GM12872 (cell line): Measurements from ENCODE around the gene RARS1.

ENCODE experiments used
- TF ChIP-seq, protein P1 (sequence below): IDR thresholded peaks from 3 replicates; pipeline ENCODE4 v1.5.1; 2011; ENCODE audit warnings: low read depth, mild to moderate bottlenecking, low read length, moderate library complexity; ENCODE audit not compliant: insufficient read depth

The RARS1 gene

GRCh38 chr5:168527756-168528295, 41.6 kb downstream of the RARS1 start:
- TF ChIP-seq, protein P1, sequence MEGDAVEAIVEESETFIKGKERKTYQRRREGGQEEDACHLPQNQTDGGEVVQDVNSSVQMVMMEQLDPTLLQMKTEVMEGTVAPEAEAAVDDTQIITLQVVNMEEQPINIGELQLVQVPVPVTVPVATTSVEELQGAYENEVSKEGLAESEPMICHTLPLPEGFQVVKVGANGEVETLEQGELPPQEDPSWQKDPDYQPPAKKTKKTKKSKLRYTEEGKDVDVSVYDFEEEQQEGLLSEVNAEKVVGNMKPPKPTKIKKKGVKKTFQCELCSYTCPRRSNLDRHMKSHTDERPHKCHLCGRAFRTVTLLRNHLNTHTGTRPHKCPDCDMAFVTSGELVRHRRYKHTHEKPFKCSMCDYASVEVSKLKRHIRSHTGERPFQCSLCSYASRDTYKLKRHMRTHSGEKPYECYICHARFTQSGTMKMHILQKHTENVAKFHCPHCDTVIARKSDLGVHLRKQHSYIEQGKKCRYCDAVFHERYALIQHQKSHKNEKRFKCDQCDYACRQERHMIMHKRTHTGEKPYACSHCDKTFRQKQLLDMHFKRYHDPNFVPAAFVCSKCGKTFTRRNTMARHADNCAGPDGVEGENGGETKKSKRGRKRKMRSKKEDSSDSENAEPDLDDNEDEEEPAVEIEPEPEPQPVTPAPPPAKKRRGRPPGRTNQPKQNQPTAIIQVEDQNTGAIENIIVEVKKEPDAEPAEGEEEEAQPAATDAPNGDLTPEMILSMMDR: no peak

DNA sequence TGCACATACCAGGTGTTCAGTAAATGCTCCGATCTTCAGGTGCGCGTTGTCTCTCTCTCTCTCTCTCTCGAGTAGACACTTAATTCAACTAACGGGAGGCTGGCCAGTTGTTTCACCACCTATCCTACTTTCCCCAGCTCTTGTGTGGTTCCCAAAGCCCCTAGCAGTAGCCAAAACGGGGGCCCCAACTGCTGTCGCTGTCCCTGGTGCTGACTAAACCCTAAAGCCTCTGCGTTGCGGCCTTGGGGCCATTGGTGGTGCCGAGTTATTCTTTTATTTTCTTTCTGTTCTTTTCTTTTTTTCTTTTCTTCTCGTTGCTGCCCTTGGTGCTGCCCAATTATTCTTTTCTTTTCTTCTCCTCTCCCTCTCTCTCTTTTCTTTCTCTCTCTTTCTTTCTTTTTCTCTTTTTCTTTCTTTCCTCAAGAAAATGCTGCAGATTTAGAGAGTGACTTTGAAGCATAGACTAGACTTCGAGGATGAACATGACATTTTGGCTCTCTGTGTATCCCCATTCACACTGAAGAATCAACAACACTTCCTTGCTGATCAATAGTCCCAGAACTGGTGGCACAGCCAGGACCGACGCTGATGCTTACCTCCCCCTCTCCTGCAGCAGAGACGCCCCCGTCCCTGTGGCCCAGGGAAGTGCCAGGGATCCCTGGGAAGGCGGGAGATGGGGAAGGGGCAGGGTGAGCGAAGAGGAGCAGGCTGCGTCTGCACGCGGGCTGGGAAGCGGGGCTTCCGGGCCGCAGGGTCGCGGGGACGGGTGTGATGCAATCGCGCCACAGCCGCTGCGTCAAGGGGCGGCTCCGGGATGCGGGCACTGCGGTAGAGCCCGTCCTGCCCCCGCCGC, 42.5 kb downstream of the RARS1 start, which contains the start of gene FBLL1:
TSS of gene FBLL1 (plus strand) at position 785 of the 853 bp plus-strand sequence. CDS start 200 bp downstream, outside the sequence.
- TF ChIP-seq, protein P1: no peak

GRCh38 chr5:168529374-168530234, 43.3 kb downstream of the RARS1 start:
- TF ChIP-seq, protein P1: no peak

DNA sequence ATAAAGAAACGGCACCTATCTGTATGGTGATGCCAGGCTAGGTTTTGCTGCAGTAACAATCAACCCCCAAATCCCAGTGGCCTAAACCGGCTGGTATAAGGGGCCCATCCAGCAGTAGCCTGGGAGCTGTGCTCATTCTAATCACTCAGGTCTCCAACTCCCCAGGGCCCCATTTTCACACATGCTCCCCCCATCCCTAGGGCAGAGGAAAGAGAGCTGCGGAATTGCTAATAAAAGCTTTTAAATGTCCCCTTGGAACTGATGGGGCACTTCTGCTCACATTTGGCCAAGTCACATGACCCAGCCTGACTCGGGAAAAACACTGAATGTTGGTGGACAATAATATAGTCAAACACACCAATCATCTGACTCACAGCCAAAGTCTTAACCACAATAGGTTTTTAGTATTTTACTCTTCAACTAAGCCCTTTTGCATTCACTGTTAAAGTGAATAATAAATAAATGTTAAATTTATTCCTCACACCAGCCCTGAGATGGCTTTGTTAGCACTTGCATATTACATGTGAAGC, 44.4 kb downstream of the RARS1 start:
- TF ChIP-seq, protein P1: no peak

DNA sequence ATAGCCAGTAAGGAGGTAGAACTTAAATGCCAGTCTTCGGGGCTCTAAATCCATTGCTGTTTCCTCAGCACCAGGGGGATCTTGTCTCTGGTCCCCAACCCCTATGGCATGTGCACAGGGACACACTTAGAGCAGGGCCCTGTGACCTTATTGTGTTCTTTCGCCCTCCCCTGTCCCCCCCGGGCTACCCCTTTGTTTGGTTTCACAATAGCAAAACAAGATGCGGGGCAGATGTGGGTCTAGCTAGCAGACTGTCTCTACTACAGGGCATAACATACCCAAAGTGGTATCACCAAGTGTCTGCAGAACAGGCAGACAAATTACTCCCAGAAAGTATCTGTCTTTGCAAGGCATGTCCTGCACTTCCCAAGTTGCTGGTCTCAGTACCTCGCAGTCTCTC, 44.9 kb downstream of the RARS1 start:
- TF ChIP-seq, protein P1: no peak

DNA sequence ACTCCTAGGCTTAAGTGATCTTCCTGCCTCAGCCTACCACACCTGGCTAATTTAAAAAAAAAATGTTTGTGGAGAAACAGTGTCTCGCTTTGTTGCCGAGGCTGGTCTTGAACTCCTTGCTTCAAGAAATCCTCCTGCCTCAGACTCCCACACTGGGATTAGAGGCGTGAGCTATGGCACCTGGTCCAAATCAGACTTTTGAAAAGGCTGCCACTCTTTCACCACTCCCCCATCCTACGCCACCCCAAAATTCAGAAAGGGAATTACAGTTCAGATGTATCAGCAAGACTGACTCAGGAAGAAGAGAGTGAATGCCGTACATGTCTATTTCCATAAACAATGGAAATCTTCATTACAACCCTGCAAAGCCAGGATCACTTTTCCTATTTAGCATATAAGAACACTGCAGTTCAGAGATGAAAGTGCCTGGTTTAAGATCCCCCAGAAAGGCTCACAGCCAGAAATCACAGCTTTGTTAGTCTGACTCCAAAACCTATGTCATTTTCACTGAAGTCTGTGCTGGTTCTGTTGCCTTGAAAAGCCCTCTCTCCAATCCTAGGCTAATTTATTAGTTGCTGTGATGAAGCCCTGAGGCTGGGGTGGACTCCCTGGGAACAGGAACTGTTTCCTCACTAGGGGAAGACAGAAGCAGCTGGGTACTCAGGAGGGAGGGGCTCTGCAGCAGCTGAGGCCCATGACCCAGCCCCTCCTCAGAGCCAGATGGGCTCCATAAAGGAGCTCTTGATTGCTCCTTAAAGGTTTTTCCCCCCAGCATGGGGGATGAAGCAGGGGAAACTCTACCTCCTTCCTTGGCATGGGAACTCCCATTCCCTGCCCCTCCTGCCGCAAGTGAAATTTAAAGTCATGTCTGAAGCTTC, 46.0 kb downstream of the RARS1 start:
- TF ChIP-seq, protein P1: no peak
